ENCODE data around the gene SLC35A2.

Gene SLC35A2

DNA sequence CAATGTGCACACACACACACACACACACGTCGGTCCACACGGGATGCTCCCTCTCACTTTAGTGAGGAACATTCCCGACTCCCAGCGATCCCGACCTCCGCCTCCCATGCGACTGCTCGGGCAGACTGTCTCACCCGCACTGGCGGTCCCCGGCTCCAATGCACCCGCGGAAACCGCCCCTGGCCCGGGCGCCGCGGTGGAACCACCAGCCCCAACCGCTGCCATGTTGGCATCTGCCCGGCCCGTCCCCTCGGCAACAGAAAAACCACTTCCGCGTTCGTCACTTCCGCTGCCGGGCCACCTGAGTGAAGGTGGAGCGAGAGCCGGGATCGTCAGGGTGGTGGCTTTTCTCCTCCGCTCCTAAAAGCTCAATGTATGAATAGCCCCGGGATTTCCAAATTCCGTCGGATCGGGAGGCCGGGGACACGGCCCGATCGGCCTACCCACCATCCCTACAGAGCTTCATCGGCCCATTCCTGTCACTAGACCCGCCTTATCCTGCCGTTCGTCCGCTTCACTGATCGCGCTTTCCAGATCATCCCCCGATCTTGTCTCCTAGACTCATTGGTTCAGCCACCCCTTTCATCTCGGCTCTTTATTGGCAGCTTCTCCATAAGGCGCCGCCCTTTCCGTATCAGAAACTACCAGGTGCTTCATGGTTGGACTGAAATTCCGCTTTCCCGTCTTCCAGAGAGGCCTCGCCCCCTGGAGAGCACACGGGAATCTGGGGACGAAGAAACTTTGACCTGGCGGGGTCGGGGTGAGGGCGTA, at the start of gene SLC35A2:
Gene SLC35A2 (minus strand): TSS at position 235 of the 771 bp plus-strand sequence. CDS start 10 bp downstream, at position 225.
- peak; percentile 76 to 91 (median 84) for DNase-seq

DNA sequence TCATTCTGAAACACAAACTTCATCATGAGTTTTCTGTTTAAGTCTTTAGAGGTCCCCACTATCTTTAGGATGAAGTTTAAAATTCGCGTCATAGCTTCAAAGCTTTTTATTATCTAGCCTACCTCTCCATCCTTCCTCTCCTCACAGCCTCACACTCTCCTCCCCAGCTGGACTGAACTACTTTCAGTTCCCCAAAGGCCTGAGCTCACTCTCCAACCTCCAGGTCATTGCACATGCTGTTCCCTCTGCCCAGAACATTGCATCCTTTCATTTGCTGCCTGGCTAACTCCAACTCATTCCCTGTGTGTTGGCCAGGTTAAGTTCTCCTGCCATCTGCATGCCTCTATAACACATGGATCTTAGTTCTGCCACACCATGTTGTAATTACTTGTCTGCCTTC, 48.8 kb upstream of the SLC35A2 start:
- no peak for DNase-seq

DNA sequence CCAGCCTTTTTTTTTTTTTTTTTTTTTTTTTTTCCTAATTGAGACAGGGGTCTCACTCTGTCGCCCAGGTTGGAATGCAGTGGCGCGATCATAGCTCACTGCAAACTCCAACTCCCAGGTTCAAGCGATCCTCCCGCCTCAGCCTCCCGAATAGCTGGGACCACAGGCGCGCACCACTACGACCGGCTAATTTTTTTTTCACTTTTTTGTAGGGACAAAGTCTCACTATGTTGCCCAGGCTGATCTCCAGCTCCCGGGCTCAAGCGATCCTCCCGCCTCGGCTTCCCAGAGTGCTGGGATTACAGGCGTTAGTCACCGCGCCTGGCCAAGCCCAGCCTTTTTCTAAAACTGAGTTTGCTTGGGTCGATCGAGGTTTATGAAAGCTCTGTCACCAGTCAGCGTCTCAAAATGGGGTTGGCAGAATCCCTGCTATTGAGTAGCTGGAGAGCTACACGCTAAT, 47.2 kb upstream of the SLC35A2 start:
- peak in 3 of 6 experiments; percentile 2 to 68 (median 28) for DNase-seq

DNA sequence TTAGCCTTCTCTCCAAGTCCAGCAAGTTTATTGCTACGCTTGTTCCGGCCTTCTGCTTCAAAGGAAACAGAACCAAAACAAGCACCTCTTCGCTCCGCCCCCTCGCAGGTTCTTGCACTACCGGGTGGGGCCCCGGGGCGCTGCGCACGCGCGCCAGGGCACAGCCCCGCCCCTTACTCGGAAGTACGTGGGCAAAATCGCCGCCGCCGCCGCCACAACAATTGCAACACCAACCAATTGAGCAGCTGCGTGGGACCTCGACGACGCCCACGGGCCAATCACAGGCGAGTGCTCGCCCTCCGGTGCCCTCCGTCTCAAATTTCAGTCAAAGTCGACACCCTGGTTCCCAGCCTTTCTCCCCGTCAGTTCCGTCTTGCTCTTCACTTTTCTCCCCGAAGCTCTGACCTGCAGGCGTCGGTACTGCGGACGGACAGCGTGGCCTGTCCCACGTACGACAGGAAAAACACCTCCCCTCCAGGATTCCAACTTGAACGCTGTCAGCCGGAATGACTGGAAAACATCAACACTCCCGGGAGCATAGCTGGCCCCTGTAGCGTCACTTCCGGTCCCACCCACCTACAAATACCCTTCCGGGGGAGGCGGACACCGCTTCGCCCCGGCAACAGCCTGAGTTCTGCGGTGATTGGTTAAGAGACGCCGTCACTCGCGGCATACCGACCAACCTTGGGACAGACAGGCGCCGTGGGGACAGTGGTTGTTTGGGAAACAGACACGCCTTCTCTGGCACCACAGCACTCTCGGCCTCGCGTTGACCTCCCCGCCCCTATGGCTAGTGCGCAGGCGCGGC, 46.6 kb upstream of the SLC35A2 start:
- DNase-seq, result peak; percentile 93 to 98 (median 94)

DNA sequence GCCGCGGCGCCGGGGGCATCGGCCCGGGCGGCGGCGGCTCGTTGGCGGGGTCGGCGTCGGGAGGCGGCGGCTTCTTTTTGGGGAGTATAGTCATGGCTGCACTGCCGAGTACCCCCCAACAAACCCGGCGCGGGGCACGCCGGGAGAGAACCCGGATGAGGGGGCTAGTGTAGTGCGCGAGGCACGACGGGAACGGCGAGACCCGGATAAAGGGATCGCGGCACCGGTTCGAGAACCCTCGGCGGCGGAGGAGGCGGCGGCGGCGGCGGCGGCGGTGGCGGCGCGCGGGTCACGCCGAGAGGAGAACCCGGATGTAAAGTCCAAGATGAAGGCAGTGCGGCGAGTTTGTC, 46.0 kb upstream of the SLC35A2 start, which contains the start of gene OTUD5:
Gene OTUD5 (minus strand): TSS at position 131 of the 350 bp plus-strand sequence. CDS start 37 bp downstream, at position 94.
- DNase-seq, result peak; percentile 73 to 94 (median 81)

DNA sequence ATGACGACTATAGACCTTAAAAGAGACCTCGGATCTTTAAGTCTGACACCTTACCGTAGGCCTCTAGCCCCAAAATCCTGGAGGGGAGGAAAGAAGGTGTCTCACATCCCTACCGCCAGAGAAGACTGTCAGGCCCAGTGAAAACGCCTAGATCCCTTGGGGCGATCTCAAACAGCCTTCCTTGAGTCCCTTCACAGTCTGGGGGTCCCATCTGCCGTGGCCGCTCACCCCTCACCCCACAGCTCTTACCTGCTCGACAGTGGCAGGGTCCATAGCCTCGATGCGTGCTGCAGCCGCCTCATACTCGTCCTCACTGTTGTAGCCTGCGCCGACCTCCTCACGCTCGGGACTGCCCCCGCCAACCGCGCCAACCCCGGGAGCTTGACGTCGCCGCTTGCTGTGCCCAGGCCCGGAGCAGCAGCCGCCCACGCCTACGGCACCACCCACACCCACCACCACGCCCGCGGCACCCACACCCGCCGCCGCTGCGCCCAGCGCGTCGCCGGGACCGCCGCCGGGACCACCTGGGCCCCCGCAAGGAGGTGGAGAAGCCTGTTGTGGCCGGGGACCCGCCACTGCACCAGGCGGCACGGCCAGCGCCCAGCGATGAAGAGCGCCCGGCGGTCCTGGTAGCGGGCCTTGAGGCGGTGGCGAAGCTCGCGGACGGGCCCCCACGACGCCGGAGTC, 45.4 kb upstream of the SLC35A2 start:
- peak in 5 of 6 experiments; percentile 19 to 55 (median 40) for DNase-seq

DNA sequence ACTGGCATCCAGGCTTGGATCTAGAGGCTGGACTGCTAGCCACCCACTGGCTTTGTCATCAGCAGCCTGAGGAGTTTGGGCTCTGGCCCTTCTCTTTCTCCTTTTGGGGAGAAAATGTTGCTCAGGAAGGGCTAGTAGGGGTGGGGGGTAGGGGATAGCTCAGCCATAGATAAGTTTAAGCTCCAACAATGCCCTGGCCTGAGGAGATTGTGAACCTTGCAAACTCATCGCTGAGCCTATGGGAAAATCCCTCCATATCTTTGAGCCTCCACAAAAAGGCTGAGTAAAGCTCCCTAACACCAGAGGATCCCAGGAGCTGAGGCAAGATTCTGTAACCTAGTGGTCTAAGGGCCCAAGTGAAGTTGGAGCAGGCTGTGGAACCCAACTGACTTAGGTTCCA, 37.1 kb upstream of the SLC35A2 start:
- DNase-seq, result no peak

DNA sequence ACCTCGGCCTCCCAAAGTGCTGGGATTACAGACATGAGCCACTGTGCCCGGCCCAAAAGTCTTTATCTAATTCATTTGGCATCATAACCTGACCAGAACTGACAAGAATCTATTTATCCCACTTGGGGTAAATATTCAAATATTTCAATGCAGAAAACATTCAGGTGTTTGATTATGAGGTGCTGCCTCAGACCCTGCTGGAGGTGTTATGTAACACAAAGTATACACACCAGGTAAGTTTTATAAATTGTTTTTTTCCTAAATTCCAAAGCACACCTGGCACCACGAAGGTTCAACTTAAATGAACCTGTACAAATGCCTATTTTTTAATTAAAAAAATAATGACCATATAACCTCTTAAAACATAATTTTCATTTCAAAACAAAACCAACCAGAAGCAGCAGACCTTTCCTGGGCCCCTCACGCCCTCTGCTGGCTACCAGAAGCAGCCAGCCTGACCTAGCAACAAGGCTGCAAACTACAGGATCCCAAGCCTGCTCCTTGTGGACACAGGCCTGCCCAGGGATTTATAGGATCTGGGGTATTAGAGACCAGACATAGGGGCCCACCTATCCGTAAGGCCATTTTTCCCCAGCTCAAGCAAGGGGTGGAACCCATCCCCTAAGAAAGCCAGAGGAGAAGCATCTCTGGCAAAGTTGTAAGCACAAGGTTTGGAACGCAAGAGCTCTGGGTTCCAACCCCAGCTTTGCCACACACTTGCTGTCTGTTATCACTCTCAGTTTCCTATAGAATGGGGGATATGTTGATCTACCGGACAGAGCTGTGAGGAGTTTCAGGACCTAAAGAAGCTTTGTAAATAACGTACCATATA, 34.3 kb upstream of the SLC35A2 start:
- peak; percentile 17 to 63 (median 34) for DNase-seq

DNA sequence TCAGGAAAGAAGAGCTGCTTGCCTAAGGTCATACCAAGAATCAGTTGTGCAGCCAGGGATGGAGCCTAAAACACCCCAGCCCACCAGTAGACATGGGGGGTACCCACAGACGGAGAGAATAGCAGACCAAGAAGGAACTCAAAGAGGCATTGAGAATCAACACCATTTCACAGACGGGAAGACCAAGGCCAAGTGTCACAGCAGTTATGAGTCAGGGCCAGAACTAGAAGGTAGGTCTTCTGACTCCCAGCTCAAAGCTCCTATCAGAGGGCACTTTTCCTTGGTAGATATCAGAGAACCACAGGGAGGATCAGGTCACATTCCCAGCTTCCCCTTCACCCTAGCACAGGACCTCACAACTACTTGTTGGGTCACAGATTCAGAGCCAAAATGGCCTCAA, 31.4 kb upstream of the SLC35A2 start:
- DNase-seq, result no peak

DNA sequence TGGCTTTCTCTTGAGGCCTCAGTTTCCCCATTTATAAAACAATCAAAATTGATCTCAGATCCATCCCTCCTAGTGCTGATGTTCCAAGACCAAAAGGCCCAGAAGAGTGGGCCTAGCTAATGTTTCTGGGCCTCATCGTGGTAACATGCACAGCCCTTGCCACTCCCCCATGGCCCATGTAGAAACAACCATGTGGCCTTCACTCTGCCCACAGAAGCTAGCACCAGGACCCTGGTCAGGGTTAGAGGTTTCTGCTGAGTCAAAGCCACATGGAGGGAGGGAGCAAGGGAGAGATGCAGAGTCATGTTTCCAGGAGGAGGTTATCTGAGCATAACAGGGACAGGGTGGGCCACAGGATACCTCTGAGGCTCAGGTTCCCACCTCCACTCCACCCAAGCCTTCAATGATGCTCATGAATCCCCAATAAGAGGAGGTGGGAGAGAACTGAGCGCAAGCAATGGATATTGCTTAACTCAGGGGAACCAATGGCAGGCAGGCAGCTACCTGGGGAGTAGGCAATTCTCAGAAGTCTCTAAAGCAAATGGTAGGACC, 29.0 kb upstream of the SLC35A2 start:
- no peak for DNase-seq

DNA sequence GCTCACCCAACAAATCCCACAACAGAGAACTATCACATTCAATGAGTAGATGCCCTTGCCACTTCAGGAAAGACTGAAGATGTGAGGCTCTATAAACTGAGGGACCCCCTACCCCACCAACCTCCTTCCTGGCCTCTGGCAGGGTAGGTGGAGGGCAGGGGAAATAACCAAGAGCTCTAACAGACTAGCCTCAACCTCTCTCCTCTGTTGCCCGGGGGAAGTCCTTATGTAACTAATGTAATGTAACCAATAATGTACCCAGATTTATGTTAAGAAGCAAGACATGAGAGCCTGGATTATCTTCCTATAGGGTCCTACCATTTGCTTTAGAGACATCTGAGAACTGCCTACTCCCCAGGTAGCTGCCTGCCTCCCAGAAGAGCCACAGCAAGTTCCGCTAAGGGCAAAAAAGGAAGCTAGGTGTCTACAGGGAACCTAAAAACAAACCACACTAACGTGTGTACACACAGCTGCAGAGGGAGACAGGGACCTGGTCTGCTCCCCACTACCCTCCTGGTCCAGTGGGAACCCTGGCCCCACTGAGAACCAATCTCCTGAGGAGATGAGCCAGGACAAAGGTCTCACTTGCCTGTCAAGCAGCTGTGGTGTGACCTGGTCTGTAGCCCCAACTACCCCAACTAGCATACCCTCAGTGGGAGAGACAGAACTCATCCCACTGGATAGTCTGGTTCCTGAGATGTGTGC, 28.2 kb upstream of the SLC35A2 start:
- DNase-seq, result peak in 5 of 6 experiments; percentile 5 to 56 (median 40)

DNA sequence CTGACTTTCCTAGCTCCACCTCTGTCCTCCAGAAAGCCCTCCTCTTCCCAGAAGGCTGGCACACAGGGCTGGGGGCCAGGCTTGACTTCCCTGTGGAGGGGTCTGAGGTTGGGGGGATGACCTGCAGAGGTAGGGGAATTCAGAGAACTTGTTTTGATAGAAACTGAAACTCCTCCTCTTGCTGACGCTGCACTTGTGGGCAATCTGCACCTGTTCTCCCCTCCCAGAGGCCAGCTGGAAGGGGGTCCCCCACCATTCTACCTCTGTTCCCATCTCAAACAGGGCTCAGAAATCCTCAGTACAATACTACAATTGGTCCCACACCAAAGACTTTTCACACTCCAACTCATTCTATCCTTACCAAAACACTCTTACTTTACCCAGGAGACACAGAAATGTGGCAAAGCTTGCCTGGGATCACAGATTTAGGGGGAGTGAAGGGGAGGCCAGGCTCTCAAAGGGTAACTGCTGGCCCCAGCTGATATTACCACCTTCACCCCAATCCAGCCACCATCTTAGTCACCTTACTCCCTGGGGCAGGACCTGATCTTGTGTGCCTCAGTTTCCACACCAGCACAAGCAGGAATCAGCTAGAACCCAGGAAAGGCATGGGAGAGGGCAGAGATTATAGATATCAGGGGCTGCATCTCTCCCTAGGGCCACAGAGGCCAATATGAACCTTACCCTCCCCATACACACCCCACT, 27.4 kb upstream of the SLC35A2 start:
- peak; percentile 43 to 76 (median 64) for DNase-seq

DNA sequence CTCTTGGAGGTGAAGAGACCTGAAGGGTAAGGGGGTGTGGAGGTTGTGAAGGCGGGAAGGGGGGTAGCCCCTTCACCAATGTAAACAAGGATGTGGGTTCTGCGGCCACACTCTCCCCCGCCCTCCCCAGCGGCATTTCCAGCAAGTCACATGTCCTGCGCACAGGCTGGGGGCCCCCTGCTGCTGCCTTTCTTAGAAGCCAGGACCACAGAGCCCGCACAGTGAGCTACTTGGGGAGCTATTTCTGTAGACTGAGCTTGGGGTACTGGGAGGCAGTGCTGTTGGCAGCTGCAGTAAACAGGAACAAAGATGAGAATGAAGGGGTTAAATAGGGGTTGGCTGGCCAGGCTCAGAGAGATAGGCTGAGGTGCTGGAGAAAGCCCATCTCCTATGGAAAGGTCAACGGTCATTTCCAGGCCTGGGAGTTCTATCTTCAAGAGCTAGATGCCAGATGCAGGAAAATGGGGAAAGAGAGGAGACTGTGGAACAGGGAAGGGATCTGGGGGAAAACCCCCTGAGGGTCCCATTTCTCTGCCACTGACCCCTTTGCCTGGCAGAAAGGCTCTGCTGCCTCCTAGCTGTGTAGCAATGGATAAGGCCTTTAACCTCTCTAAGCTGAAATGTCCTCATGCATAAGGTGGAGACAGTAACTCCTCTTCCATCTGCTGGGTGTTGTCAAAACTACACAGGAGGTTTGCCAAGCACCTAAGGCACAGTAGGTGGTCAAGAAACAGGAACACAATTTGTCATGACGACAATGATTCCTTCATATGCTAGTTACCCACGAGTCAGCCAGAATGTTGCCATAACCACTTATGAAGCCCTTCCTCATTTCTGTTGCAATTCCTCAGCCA, 25.8 kb upstream of the SLC35A2 start:
- peak; percentile 77 to 94 (median 86) for DNase-seq

DNA sequence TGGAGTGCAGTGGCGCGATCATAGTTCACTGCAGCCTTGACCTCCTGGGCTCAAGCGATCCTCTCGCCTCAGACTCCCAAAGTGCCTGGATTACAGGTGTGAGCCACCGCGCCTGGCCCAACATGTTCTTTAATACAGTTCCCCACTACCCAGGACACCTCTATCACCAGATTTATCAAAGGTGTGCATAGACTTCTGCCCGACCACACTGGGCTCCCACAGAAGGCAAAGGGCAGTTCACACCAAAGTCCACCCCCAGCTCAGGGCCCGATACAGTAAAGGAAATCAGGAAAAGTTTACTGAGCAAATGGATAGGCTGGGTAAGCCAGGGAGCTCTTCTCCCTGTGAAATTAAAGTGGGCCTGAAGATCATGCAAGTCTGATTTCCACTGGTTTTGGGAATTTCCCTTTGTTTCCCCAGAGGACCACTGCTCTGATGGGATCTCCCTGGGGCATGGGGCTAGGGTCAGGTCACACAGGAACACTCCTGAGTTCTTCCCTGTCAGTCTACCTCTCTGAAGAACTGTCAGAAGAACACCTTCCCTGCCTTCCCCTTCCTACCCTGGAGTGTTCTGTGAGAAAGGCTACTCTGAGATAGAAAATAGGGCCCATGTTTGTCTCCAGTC, 25.1 kb upstream of the SLC35A2 start:
- peak in 1 of 6 experiments; percentile 25 for DNase-seq

DNA sequence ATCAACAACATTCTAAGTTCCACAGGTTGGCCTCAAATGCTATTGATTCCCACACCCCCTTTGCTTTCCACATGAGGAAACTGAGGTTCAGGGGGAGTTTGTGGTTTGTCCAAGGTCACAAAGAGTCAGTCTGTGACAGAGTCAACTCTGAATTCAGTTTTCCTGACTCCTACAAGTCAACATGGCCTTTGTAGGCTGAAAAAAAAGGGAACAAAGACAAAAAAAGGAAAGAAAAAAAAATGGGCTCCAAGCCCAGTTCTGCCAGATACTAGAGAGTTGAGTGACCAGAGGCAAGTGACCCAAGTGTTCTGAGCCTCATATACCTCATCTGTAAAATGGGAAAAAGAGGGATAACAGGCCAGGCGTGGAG, 23.8 kb upstream of the SLC35A2 start:
- no peak for DNase-seq

DNA sequence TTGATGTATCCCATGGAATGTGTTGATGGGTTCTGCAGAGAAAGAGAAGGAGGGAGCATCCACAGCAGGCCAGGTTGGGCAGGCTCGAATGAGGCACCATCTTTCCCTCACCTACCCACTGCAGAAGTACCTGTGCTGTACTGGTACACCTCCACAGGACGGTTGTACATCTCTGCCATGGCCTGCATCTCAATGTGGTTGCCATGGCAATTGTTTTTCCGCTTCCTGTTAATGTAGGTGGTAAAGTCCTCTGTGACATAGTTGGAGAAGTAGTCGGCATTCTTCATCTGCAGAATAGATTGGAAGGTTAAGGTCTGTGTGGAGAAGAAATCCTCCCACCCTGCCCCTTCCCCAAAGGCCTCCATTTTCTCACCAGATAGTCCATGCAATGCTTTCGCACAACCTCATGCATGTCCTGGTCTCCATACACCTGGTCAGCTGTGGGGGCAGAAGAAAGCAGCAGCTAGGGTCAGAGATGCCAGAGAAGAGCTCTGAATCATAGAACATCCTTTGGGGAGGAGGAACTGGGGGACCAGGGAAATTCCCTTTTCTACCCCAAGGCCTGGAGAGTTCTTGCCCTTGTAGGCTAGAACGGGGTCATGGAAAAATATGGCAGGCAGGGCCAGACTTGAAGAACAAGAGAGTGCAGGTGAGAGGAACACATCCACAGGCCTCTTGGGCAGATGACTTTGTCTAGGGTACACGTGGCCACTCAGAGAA, 23.3 kb upstream of the SLC35A2 start:
- peak in 5 of 6 experiments; percentile 34 to 73 (median 56) for DNase-seq

DNA sequence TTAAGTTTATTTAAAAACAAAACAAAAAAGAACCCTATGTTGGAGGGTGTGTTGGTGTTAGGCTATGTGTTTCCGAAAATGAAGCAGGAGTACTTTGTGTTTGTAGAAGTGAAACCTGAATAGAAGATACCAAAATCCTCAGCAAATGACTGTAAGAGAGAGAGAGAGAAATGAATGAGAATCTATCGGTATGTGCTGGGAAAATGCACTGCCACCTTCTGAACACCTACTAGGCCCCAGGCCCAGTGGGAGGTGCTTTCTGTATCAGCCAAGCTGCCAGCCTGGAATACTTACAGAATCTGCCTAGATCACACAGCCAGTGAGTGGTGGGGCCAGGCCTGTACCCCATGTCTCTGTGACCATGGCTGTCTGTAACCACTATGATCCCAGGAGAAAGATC, 22.3 kb upstream of the SLC35A2 start:
- DNase-seq, result no peak

DNA sequence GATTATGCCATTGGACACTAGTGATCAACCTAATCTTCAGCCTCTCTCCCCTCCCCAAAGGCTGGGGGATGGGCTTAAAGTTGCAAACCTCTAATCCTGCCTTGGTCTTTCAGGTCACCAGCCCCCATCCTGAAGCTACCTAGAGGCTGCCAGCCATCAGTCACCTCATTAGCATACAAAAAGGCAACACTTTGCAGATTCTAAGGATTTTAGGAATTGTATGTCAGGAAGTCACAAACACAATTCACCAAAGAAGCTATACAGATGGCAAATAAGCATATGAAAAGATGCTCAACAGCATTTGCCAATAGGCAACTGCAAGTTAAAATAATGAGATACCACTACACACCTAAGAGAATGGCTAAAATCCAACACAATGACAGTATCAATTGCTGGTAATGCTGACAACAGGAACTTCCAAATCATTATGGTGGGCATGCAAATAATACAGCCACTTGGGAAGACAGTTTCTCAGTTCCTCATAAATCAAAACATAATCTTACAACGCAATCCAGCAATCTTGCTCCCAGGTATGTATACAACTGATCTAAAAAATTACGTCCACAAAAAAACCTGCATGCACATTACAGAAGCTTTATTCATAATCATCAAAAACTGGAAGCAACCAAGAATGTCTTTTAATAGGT, 16.4 kb upstream of the SLC35A2 start:
- no peak for DNase-seq
